Measurements from ENCODE around the gene SH2D2A.

DNA sequence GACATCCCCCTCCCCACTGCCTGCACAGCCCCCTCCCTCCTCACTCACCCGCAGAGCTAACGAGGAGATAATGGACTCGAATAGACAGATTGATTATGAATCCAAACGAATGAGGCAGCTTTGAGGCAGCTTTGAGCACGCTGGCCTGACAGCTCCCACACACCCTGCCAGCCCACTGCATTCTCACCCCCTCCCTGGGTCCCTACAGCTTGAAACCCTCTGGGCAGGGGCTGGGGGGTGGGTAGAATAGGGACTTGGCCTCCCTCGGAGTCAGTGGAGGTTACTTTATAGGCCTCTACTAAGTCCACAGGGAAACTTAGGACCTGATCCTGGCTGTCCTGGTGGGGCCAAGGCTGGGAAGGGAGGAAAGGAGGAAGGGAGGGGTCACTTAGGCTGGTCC is 45.9 kb upstream of the SH2D2A start:
- no peak for TF ChIP-seq EP300 (conservative IDR thresholded peaks at IDR 0.05; ENCODE audit: poor library complexity, severe bottlenecking)
- TF ChIP-seq CTCF (IDR thresholded peaks at IDR 0.05; ENCODE audit: poor library complexity, severe bottlenecking), result no peak
- TF ChIP-seq POLR2AphosphoS5 (IDR thresholded peaks at IDR 0.05), result no peak
- TF ChIP-seq RAD21 (conservative IDR thresholded peaks at IDR 0.05), result no peak
